HFF-Myc (cell line): Measurements from ENCODE around the gene KCNJ5.

Experiments used
- DNase-seq: peaks from one replicate; pipeline ENCODE4 v3.0.0-alpha.2; 2011; ENCODE audit warnings: low read depth; ENCODE audit errors: extremely low read depth
- H3K4me3 ChIP-seq: replicated peaks from 2 replicates; pipeline ENCODE4 v1.5.1; 2011; ENCODE audit warnings: low read depth, mild to moderate bottlenecking, control low read depth, low read length
- TF ChIP-seq, protein P1 (sequence below): IDR thresholded peaks from 2 replicates; pipeline ENCODE4 v1.5.1; 2012; ENCODE audit warnings: mild to moderate bottlenecking, low read depth, low read length, control low read depth; ENCODE audit errors: missing control alignments

Gene KCNJ5

DNA sequence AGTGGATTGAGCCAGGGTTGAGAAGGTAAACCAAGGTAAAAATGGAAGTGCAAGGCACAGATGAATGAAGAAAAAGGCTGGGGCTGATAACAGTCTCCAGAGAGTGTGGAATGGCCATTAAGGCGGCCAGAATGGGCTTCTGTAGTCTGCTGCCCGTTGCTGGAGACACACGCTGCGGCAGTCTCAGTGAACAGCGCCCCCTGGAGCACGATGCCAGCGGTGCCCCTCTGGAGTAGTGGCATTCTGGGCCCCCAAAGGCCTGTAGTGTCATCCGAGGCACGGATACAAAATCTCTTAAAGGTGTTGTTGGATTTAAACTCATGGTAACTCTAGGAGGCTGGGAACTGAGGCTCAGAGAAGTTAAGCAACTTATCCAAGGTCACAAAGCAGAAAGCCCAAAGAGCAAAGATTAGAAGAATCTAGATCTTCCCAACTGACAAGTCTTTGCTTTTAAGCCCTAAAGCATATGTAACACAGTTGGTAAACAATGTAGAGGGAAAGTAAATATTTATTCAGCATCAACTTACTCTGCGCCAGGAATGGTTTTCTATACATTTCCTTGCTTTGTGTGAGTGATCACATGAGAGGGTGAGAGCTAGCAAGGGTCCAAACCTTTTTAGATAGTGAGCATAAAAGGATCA, 42.2 kb upstream of the KCNJ5 start:
- no peak overlapping the region for H3K4me3 ChIP-seq
- TF ChIP-seq, protein P1, sequence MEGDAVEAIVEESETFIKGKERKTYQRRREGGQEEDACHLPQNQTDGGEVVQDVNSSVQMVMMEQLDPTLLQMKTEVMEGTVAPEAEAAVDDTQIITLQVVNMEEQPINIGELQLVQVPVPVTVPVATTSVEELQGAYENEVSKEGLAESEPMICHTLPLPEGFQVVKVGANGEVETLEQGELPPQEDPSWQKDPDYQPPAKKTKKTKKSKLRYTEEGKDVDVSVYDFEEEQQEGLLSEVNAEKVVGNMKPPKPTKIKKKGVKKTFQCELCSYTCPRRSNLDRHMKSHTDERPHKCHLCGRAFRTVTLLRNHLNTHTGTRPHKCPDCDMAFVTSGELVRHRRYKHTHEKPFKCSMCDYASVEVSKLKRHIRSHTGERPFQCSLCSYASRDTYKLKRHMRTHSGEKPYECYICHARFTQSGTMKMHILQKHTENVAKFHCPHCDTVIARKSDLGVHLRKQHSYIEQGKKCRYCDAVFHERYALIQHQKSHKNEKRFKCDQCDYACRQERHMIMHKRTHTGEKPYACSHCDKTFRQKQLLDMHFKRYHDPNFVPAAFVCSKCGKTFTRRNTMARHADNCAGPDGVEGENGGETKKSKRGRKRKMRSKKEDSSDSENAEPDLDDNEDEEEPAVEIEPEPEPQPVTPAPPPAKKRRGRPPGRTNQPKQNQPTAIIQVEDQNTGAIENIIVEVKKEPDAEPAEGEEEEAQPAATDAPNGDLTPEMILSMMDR = peak; percentile 78
- no peak for DNase-seq

DNA sequence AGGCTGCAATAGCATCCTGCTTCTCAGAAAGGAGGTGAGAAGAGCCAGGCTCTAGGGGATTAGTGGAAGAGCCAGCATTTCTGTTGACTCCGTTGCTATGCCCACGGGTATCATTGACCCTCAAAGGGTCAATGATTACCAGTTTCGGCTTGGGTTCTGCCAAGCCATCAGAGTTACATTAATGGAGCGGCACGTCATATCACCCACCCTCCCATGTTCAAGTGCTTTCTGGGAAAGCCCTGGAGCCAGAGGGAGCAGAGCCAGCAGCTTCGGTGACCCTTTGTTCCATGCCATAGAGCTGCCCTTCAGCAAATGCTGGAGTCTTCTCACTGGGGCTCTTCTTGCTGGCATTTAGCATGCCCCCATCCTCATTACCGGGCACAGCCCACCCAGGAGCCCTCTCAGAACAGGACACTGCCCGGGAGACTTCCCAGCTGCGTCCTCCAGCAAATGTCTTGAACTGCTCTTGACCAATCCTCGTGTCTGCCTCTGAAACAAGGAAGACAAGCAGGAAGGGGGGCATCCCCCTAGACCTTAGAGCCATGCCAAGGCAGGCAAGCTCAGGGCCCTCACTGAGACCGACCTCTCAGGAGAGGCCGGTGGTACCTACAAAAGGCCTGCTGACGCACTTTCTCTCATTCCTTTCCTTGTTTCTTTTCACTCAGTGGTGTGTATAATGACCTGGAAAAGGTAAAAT, 38.7 kb upstream of the KCNJ5 start:
- H3K4me3 ChIP-seq = no peak overlapping the region
- no peak for DNase-seq
- TF ChIP-seq, protein P1 = no peak

DNA sequence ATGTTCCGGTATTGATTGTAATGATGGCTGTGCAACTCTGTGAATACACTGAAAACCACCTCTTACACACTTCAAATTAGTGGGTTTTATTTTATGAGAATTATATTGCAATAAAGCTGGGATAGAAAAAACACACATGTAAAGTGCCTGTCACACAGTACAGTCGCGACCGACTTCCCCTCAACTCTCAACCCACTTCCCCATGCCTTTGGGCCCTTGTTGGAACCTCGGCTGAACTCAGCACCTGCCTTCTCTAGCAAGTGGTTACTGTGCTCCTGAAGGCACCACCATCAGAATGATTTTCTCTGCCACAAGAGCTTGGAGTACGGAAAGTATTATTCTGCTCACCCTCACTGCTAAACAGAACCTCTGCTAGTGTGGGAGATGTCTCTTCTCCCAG, 37.6 kb upstream of the KCNJ5 start:
- DNase-seq = no peak

DNA sequence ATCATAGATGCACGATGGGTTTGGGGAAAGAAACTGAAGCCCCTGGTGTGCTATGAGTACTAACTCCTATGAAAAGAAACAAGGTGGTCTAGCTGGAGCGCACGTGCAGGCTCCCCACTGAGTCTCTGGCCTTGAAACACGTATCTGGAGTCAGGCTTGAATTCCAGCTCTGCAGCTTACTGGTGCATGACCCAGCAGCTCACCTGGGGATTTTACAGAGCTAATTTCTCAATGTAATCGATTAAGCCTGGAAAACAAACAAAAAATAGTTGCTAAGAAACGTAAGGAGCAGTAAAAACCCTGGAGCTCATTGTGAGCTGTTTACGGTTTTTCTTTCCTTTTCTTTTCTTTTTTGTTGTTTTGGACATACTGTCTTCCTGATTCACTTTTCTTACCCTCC, 36.3 kb upstream of the KCNJ5 start:
- TF ChIP-seq, protein P1 = no peak
- DNase-seq = no peak
- H3K4me3 ChIP-seq = no peak overlapping the region

More for the DNA sequence above, 37.6 kb upstream of the KCNJ5 start:
- TF ChIP-seq, protein P1 = no peak
- no peak overlapping the region for H3K4me3 ChIP-seq

DNA sequence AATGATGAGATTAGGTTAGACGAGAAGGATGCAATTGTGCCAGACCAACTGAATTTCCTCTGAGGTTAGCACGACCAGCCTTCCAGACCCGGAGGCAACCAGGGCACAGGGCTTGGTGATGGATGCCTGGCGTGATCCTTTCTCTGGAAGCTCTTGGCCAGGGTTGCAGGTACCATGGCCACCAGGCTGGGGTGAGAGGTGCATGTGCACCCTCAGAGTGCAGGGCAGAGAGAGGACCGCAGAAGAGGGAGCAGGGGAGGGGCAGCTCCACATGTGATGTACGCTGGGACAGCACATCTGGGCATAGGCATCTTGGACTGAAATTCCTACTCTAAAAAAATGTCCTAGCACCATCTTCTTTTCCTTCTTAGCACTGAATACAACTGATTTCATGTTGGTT, 34.9 kb upstream of the KCNJ5 start:
- no peak overlapping the region for H3K4me3 ChIP-seq
- no peak for DNase-seq
- TF ChIP-seq, protein P1 = no peak

DNA sequence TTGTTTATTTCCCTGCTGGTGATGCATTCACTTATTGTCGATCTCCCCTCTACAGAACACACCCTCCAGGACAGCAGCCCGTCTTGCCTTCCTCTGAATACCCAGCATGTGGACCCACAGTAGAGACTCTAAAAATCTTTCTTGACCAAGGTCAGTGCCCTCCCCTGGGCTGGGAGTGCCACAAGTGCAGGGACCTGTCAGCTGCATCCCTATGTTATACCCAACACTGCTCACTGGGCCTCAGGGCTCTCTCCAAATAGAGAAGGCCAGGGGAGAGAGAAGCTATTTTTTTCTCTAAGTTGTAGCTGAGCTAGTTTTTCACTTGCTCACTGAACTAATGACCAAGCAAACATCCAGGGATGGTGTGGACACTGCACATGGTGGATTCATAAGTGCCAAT, 33.8 kb upstream of the KCNJ5 start:
- no peak overlapping the region for H3K4me3 ChIP-seq
- DNase-seq = no peak
- TF ChIP-seq, protein P1 = no peak
